HT1080 (cell line): ENCODE data around the gene SLBP. TPM values are rescaled to one million over a fixed set of nuclear protein-coding genes. Genes with fewer than 3 reads are reported as not detected.
A peak's percentile ranks its signal among the peaks of the same experiment; 100 is the strongest.

Experiments used
- DNase-seq: peaks from one replicate; pipeline ENCODE4 v3.0.0-alpha.2; 2015; ENCODE audit warnings: low read depth
- total RNA-seq: library from RNA; depleted of rRNA; stranded (reverse); fragments of >200 nt; shearing (Covaris generic); gene quantifications from 2 replicates; pipeline ENCODE4 v1.2.3, GENCODE V29; 2014

SLBP gene
- total RNA-seq, 1 experiment from 2014 or later, result 139 TPM

DNA sequence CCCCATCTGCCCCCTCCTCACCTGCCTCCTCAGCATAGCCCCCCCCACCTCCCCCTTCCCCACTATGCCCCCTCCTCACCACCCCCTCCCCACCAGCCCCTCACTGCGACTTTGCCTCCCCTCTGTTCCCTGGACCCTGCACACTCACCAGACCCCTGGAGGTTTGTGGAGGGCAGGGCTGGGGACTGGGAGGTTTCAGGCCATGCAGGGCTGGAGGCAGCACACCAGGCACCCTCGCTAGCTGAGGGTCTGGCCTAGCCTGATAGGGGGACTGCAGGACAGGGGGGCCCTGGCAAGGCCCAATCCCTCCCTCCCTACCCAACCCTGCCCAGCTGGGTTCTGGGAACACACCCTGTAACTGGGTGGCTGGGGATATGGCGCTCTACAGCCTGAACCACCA is 37.3 kb upstream of the SLBP start:
- no peak for DNase-seq

DNA sequence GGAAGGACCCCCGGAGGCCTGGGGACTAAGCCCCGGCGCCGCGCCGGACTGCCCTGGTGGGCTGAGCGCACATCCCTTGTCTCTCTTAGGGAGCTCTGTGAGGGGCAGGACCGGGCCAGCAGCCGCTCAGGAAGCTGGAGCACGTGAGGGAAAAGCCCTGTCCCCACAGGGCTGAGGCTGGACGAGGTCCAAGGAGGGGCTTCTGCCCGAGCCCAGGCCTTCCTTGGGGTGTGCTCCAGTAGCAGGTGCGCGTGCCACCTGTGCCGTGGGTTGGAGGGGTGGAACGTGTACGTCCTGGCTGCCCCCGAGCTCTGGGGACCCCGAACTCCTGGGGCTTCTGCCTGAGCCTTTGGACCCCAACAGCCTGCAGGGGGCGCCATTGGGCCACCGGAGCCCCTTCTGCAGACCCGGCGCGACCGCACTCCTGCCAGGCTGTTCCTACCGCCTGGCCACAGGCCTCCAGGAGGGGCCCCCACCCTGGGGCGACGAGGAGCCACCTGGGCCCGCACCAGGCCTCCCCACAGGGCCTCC is 36.4 kb upstream of the SLBP start:
- peak; percentile 64 for DNase-seq

DNA sequence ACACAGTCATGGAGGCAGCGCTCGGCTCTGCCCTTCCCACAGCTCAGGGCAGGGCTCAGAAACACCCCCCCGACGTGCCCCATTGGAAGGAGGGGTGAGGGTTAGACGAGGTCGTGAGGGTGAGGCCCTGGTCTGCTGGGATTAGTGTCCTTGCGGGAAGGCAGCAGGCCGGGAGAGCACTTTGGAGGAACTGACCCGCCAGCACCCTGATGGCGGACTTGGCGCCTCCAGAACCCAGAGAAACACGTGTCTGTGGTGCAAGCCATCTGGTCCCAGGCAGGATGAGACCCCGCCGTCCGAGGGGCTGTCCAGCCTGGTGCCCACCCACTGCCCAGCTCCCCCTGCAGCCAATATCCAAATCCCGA is 35.5 kb upstream of the SLBP start:
- no peak for DNase-seq

DNA sequence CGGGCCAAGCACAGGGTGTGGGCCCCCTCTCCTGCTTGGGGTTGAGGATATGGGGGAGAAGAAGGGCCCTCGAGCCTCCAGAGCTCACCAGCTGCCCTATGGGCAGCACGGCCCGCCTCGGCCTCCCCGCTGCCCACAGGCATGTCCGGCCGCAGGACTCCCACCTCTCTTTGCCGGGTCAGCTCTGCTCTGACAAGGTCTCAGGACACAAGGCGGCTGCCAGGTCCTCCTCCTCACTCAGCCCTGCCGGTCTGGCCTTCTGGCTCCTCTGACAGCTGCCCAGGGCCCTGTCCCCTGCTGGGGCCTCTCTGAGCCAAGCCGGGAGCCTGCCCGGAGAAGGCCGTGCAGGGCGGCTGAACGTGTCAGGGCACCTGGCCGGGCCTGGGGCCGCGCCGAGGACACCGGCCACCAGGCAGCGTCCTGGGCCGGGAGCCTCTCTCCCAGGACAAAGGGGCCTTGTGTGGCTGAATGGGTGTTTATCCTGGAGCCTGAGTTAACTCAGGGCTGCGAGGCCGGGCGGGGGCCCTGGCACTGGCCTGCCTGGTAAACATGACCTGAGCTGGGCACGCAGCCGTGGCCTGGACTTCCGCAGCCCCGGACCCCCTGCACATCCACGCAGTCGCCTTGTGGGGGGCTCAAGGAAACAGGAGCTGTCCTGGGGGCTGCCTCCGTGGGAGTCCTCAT is 34.9 kb upstream of the SLBP start:
- DNase-seq, result no peak

DNA sequence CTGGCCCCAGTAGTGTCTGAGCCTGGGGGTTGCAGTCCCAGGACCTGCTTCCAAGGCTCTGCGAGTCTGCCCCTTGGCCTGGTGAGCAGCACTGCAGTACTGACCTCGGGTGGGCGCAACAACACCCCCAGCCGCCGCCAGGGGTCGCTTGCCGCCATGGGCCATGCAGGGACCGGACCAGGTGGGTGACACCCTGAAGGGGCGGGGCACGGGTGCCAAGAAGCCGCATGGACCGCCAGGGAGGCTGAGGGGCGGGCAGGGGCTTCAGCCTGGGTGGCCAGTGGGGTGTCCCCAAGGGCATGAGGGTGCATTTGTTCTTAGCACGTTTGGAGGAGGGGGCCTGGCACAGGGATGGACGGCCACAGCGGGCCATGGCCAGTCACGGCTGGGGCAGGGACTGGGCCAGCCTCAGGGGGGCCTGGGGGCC is 34.2 kb upstream of the SLBP start:
- peak; percentile 71 for DNase-seq

DNA sequence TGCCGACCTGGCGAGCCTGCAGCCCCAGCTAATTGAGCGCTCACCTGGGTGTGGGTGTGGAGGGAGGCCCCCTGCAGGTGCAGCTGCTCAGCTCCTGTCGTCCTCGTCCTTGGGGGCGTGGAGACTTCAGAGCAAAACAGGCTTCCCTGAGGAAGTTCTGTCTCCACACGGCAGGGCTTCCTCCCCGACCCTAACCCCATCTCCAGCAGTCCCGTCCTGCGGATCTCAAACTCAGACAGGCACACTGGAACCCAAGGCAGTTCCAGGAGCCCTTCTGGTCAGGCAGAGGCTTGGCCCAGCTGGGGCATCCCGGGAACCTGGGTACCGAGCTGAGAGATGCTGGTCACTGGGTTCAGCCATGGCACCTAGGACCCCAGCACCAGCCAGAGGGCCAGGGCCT is 33.6 kb upstream of the SLBP start:
- DNase-seq, result no peak

DNA sequence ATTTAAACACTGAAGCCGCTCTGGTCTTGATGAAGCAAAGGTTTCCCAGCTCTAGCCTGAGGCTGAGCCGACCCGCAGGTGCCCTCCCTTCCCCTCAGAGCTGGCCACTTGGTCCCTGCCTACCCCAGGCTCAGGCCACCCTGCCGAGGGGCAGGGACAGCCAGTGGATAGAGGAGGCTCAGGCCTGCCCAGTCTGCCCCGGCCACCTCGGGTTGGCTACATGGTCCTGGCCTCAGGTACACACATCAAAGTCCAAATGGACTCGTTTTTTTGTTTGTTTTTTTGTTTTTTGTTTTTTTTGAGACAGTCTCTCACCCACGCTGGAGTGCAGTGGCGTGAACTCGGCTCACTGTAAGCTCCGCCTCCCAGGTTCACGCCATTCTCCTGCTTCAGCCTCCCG is 33.0 kb upstream of the SLBP start:
- no peak for DNase-seq

DNA sequence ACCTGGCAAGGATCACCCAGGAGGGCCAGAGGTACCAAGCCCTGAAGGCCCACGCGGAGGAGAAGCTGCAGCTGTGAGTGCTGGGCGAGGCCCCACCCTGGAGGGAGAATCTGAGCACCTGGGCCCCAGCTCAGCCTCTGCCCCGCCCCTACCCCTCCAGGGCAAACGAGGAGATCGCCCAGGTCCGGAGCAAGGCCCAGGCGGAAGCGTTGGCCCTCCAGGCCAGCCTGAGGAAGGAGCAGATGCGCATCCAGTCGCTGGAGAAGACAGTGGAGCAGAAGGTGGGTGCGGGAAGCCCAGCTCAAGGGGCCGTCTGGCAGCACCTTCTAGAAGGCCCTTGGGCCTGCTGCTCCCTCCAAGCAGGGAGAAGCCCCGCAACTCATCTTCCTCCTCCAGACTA is 32.4 kb upstream of the SLBP start:
- no peak for DNase-seq

DNA sequence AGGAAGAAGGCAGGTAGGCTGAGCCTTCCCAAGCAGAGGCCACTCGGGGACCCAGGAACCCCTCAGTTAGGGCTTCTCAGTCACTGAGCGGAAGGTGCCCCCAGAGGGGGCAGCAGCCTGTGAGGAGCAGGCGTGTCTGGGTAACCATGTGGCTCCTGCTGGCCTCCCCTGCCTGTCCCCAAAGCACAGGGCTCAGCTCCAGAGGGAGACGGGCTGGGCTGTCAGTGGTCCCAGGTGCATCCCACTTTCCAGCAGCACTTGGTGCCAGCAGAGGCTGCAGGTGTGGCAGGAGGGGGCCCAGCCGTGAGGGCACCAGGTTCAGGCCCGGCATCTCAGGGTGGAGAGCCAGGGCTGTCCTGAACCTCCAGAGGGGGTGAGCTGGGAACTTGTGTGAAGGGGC is 31.9 kb upstream of the SLBP start:
- no peak for DNase-seq

DNA sequence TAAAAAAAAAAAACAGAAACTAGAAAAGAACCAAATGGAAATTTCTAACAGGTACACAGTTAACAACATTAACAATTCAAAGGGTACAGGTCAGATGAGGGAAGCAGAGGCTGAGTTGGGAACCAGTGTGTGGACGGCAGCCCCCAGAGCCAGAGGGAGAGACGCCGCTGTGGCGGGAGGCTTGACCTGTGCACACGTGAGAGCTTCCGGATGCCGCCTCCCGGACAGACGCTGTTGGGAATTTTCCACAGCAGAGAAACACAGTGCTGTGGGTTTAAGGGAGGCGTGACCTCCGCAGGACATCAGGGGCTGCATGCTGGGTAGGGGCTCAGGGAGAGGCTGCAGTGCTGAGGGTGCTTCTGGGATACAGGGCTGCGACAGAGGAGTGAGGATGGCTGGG is 31.4 kb upstream of the SLBP start:
- DNase-seq, result no peak

DNA sequence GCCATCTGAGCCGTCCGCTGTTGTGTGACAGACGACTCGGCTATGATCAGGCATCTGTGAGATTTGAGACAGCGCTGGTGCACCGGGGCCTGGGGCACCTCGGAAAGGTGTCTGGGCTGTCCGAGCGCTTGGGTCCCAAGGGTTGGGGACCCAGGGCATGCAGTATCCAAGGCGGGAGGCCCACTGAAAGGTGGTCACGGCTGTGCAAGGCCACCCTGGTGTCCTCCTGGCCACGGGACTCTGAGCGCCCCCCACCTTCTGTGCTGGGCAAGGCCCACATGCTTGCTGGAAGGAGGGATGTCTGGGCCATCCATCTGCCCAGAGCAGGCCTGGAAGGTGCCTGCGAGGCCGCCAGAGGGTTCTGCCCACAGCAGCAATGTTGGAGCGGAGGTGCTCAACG is 29.1 kb upstream of the SLBP start:
- DNase-seq, result no peak

DNA sequence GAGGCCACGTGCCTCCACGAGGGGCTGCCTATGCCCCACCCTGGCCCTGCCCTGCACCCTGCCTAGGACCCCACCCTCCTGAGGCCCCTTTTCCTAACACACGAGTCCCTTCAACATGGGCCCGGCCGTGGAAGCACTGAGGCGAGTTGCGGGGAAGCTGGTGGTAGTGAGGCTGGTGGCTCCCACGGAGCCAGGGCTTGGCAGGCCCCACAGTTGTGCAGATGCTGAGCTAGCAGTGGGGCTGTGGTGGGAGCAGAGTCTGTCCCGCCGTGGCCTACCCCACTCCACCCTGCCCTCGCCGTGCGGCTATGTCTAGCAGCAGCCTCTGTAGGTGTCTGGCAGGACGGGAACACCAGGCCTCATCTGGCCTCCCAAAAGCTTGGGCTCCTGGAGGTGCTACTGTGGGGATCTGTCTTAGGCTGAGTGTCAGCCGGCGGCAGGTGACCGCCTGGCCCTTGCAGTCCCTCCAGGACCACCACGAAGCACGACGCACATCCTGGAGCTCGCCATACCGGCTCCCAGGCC is 28.0 kb upstream of the SLBP start:
- DNase-seq, result no peak

DNA sequence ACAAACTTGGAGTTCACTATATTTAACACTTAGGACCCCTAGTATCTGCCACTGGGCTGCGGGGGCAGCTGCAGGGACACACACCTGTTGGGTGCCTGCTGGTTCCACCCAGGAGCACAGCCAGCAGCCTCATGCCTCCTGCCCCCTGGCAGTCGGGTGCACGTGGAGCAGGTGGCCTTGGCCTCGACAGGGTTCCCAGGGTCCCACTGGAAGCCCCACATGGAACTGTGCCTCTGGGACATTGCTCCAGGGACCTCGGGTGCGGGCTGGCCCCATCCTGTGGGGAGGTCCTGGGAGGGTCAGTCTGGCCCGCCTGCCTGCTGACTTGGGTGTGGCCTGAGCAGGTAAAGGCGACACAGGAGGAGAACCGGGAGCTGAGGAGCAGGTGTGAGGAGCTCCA is 27.2 kb upstream of the SLBP start:
- DNase-seq, result no peak

DNA sequence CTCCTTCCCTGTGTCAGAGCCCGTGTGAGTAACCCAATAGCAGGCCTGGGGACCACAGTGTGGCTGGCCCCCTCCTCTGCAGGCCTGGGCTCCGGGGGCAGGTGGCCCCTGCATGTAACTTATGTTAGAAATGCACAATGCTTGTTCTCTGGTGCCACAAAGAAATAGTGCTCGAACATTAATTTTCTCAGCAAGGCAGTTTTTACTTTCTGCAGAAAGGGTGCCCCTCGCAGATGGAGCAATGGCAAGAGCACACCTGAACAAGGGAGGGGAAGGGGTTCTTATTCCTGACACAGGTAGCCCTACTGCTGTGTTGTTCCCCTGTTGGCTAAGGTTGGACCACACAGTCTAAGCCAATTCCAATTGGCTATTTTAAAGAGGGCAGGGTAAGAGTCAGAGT is 26.3 kb upstream of the SLBP start:
- DNase-seq, result no peak

DNA sequence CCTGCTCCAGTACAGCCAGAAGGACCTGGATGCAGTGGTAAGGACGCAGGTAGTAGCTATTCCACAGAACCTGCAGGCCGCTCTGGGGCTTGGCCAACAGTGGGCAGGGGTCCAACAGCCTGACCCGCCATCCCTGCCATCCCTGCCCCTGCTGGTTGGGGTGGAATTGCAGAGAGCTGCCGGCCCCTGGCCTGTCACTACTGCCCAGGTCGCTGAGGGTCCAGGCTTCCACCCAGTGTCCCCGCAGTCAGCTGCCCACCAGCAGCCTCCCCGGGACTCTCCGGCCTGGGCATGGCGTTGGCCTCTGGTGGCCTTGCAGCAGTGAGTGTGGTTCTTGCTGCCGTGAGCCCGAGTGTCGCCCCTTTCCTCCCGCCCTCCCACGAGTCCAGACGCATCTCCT is 25.5 kb upstream of the SLBP start:
- DNase-seq, result no peak

DNA sequence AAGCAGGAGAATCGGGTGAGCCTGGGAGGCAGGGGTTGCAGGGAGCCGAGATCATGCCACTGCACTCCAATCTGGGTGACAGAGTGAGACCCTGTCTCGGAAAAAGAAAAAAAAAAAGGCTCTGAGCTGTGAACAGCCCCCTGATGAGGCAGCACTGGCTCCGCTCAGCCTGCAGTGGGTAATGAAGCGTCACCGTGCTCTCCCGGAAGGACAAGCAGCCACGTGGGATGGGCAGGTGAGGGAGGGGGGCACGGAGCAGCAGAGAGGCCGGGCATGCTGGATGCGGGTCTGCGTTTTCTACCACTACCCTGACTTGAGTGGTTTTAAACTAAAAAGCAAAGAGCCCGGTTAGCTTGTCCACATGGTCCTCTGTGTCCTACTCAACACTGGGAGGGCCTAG is 24.7 kb upstream of the SLBP start:
- DNase-seq, result no peak

DNA sequence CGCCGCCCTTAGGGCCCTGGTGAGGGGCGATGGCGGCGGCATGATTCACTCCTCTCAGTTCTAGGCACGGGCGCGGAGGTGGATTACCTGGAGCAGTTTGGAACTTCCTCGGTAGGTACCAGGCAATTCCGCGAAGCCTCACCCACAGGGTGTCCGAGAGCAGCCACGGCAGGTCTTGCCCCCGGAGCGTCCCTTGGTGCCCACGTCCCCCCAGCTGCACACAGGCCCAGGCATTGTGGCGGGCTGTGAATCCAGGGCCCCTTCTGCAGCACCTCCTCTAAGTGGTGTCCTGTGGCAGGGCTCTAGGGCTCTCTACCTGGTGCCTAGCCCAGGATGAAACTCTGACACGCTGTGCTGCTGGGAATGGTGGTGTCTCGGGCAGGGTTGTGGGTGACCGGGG is 23.1 kb upstream of the SLBP start:
- DNase-seq, result no peak

DNA sequence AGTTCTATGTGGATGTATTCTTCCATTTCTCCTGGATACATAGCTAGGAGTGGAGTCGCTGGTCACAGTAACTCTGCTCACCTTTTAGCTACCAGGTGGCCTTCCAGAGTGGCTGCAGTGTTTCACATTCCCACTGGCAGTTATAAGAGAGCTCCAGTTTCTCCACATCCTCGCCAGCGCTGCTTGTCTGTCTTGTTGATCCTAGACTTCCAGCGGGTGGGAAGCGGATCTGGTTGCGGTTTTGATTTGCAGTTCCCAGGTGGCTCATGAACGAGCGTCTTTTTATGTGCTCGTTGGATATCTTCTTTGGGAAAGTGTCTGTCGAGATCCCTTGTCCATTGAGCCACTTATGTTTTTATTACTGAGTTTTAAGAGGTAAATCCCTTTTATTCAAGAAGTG is 20.8 kb upstream of the SLBP start:
- no peak for DNase-seq

DNA sequence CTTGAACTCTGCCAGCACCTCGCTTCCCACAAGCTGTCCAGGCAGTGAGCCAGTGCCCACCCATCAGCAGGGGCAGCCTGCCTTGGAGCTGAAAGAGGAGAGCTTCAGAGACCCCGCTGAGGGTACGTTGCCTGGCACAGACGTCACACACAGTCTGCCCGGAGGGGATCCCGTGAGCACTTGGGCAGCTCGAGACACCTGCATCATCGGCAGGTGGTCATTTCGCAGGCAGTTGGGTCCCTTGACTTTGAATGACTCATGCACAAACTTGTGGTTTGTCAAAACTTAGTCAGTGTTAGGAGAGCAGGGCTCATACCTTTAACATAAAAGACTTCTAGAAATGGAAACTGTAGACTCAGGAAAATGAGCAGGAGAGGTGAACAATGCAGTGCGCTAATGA is 19.1 kb upstream of the SLBP start:
- peak; percentile 75 for DNase-seq

DNA sequence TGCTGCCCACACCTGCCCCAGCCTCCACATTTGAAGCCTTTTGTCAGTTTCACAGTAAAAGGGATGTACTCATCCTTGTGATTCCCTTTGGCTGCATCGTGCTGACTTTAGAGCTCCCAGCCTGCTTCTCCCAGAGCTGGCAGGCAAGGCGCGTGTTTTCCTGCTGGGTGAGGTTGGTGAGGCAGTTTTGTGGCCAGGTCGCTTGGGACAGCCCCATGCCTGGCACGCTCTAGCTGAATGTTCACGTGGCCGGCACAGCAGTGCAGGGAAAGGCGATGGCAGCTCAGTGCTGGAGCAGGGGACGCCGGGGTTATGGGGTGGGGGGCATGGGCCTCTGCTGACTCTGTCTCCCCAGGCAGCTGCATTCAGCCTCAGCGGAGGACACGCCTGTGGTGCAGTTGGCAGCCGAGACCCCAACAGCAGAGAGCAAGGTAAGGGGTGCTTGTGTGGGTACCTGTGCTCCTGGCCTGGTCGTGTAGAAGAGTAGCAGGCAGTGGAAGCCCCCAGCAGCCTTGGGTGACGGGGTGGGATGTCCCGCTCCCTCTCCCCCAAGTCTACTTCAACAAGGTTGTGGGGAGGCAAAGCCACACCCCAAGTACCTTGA is 18.5 kb upstream of the SLBP start:
- DNase-seq, result no peak

DNA sequence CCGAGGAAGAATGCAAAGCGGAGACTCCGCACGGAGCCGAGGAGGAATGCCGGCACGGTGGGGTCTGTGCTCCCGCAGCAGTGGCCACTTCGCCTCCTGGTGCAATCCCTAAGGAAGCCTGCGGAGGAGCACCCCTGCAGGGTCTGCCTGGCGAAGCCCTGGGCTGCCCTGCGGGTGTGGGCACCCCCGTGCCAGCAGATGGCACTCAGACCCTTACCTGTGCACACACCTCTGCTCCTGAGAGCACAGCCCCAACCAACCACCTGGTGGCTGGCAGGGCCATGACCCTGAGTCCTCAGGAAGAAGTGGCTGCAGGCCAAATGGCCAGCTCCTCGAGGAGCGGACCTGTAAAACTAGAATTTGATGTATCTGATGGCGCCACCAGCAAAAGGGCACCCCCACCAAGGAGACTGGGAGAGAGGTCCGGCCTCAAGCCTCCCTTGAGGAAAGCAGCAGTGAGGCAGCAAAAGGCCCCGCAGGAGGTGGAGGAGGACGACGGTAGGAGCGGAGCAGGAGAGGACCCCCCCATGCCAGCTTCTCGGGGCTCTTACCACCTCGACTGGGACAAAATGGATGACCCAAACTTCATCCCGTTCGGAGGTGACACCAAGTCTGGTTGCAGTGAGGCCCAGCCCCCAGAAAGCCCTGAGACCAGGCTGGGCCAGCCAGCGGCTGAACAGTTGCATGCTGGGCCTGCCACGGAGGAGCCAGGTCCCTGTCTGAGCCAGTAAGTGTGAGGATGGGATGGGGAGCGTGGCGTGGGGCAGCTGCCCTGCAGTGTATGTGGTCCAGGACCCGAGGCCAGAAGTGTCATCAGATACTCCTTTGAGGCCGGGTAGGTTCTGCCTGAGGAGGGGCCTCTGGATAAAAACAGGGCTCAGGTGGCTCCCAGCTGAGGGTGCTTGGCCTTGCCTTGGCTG is 16.2 kb upstream of the SLBP start:
- DNase-seq, result no peak
